NCI-H446 treated with DMSO at 0.1 percent for 48 hours (cell line): ENCODE results near the gene TGFB1.

ENCODE experiments used
- DNase-seq: peaks from one replicate; lab custom pipeline; 2025; lab: John Stamatoyannopoulos, UW

TGFB1 gene

DNA sequence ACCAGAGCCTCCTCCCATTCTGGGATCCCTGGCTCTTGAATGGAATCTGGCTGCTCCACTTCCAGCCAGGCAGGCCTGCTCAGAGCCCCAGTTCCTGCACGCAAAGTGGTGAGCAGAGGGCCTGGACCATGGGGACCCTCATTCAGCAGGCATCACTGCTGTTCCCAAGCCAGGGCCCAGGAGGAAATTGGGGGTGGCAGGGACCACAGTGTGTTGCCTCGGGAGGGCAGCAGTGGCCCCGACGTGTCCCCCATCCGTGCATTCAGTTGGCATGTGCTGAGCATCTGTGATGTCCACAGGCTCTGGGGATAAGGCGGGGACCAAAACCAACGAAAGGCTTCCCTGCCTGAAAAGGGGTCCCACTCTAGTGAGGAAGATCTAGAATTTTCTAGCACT lies 32.5 kb downstream of the TGFB1 start:
- no peak for DNase-seq

DNA sequence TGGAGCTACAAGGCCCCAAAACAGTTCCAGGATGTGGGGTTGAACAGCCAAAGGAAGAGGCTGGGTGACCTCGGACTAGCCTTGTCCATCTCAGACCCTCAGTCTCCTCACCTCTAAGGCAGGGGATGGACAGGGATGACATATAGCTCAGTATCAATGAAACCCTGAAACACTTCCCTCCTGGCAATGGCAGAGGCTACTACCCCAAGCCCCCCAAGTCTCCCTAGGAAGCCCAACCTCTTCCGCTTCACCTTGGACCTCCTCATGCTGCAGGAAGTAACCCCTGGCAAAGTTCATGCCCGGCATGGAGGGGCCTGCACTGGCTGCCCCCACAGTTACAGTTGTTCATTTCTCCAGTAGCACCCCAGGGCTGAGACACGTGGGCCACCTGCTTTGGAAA lies 33.2 kb downstream of the TGFB1 start:
- no peak for DNase-seq

DNA sequence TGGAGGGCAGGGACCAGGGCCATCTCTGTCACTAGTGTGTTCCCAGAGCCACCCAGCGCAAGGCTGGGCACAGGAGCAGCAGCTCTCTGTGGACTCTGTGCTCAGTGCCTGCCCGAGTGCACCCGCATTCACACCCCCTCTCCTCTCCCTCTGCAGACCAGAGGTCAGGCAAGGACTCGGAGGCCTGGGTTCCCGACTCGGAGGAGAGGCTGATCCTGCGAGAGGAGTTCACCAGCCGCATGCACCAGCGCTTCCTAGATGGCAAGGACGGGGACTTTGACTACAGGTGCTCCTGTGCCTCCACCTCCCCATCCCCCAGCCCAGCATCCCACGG lies 33.6 kb downstream of the TGFB1 start:
- no peak for DNase-seq

DNA sequence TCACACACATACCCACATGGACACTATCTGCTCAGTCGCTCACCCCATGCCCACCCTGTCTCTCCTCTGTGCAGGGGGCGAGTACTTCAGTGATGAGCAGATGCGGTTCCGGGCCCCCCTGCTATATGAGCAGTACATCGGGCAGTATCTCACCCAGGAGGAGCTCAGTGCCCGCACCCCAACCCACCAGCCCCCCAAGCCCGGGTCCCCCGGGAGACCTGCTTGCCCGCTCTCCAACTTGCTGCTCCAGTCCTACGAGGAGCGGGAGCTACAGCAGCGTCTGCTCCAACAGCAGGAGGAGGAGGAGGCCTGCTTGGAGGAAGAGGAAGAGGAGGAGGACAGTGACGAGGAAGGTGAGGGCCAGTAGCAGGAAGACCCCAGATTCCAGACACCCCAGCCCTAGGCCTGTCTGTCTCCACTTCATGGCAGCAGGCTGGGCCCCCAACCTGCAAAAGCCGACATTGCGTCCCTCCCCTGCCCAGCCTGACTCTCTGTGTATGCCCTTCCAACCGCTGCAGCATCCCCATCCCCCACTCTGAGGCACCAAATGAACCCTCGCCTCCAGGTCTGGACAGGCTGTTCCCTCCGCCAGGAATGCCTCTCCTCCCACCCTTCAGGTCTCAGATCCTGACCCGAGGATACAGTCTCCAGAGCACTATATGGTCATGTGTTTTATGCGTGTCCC lies 34.1 kb downstream of the TGFB1 start:
- DNase-seq: no peak

DNA sequence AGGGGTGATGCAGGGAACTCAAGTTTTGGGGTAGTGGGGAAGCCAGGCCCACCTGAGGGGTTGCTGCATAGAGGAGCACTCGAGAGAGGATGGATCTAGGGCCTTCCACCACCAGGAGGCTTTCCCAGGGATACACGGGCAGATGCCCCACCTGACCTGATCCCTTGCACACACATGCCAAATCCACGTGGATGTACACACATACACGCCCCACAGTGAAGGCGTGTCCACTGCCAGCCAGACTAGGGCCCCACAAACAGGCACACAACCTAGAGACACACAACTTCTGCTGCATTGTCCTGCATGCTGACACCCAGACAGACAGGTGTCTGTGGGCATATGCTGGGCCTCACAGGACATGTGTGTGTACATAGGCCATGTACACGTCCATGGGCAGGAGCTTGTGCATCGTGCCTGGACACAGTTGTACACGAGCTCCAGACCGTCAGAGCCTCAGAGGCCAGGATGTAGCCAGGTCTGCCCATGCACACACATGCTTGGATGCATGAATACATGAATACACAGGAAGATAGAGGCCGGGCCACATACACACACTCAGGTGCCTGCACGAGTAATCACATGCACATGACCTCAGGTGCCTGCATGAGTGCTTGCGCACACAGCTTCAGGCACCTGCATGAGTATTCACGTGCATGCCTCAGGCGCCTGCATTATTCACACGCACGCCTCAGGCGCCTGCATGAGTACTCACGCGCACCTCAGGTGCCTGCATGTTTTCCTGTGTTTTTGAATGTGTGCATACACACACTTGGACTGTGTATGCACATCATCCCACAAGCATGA lies 34.8 kb downstream of the TGFB1 start:
- no peak for DNase-seq

DNA sequence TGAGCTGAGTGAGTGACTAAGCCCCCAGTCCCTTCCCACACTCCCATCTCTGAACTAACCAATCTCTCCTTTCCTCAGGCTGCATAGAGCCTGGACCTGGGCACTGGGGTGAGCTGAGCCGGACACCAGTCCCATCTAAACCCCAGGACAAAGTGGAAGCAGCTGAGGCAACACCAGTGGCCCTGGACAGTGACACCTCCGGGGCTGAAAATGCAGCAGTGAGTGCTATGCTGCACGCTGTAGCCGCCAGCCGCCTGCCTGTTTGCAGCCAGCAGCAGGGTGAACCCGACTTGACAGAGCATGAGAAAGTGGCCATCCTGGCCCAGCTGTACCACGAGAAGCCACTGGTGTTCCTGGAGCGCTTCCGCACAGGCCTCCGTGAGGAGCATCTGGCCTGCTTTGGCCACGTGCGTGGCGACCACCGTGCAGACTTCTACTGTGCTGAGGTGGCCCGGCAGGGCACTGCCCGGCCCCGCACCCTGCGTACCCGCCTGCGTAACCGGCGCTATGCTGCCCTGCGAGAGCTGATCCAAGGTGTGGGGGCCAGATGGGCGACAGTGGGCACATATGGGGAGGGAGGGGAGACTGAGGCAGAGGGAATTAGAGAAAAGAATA lies 37.3 kb downstream of the TGFB1 start:
- DNase-seq: no peak

DNA sequence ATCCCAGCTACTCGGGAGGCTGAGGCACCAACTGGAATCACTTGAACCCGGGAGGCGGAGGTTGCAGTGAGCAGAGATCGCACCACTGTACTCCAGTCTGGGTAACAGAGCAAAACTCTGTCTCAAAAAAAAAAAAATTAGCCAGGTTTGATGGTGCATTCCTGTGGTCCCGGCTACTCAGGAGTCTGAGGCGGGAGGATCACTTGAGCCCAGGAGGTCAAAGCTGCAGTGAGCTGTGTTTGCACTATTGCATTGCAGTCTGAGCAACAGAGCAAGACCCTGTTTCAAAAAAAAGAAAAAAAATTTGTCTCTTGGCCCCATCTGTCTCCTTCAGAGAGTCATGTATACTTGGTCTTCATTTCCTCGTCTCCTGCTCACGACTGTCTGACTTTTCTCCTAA lies 42.1 kb downstream of the TGFB1 start:
- no peak for DNase-seq

DNA sequence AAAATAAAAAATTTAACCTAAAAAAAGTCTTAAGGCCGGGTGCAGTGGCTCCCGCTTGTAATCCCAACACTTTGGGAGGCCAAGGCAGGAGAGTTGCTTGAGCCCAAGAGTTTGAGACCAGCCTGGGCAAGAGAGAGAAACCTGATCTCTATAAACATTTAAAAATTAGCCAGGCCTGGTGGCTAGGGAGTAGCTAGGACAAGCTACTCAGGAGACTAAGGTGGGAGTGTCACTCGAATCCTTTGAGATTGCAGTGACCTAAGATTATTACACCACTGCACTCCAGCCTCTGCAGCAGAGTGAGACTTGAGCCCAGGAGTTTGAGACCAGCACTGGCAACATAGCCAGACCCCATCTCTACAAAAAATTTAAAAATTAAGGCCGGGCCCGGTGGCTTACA lies 42.6 kb downstream of the TGFB1 start:
- no peak for DNase-seq

DNA sequence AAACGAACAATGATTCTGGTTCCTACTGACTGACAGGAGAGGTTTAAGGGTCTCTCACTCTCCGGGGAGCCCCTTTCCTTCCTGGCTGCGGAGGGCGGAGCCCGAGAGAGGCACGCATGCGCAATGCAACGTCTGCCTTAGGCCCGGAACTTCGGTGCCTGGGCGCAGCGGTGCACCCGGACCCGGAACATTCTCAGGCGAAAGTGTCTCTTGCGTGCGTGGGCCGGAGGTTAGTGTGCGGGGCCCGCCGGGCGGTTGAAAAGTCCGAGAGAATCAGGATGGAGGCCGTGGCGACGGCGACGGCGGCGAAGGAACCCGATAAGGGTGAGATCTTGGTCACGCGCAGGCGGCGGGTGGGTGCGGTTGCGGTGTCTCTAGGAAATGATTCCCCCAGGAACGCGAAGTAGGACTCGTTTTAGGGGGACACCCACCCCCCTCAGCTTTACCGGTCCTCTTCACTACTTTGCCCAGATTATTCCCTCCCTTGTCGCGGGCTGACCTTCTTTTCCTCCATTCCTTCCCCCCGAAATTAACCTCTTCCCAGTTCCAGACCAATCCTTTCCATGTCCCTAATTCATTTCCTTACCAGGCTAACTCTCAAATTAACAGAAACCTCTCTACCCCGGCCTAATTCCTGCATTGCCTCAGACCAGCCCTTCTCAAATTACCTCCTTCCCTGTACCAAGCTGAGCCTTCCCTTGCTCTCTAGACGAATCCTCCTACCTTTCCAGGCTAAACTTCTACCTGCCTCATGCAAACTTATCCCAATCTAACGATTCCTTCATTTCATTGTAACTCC lies 43.5 kb downstream of the TGFB1 start, which contains the start of gene CCDC97:
Gene CCDC97 (plus strand): TSS at position 140 of the 799 bp plus-strand sequence. CDS start 139 bp downstream, at position 279.
- DNase-seq: peak; percentile 80

DNA sequence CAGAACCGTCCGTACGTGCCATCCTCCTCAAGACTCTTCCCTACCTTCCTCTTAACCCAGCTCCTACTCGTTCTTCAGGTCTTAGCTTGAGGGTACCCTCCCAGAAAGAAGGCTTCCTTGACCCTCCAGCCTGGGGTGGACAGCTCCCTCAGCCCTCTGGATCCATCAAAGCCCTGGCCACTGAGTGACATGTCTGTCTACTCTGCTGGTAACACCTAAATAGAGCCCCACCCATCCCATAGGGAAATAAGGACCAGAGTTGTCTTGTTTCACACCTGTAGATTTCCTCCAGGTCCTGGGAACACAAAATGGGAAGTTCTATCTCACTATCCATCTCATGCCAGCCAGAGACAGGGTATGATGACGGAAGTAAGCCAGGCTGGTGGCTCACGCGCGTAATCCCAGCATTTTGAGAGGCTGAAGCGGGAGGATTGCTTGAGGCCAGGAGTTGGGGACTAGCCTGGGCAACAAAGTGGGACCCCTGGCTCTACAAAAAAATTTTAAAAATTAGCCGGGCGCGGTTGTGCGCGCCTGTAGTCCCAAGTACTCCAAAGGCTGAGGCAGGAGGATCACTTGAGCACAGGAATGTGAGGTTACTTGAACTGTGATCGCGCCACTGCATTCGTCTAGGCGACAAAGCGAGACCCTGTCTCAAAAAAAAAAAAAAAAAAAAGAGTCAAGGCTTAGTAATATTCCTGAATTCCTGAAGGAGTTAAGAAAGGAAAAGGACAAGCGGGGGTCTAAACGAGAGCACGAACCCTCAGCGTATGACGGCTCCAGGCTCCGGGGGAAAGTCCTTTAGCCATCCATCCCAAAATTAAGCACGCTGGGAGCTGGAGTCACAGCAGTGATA lies 44.3 kb downstream of the TGFB1 start:
- DNase-seq: no peak

DNA sequence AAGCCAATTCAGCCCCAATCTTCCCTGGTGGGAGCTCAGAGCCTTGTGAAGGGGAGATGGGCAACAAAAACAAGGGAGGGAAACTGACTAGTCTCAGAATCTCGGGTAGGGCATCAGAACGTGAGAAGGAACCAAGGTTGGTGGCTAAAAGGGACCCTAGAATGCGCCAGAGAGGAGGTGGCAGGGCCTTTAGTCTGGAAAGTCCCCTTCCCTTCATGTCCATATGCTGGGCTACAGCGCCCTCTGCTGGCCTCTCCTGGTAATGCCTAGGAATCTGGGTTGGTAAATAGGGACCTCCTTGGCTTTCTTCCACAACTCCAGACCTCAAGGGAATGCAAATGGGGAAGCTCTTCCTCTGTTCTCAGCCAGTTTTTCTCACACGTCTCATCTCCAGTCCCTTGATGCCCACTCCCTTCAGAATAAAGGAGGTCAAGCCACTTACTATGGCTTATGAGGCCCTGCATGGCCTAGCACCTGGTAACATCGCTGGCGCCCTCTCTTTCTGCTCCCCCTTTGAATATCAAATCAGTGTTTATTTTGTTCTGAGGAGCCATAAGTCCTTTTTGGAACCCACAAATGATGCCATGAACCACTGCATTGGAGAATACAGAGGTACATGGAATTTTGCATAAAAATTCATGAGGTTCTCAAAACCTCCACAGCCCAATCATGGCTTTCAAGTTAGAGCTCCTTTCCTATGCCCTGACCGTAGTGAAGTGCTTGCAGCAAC lies 45.1 kb downstream of the TGFB1 start:
- DNase-seq: peak; percentile 61

DNA sequence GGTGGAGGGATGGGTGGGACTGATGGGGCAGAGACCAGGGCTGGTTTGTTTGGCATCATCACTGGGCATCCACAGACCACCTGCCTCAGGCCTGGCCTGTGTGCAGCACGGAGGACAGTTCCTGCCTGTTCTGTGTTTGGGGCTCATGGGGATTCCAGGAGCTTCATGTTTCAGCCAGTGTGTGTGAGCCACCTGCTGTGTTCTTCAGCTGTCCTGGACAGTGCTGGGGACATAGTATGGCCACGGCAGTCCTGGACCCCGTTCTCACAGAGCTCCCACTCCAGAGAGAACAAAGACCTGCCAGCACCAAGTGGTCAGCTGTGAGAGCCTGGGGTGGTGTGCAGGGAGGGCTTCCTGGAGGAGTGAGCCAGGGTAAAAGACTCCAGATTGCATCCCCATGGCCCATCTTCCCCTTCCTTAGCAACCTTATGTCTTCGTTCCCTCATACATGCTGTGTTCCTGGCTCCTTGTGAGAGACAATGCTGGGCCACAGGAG lies 45.7 kb downstream of the TGFB1 start:
- DNase-seq: no peak

DNA sequence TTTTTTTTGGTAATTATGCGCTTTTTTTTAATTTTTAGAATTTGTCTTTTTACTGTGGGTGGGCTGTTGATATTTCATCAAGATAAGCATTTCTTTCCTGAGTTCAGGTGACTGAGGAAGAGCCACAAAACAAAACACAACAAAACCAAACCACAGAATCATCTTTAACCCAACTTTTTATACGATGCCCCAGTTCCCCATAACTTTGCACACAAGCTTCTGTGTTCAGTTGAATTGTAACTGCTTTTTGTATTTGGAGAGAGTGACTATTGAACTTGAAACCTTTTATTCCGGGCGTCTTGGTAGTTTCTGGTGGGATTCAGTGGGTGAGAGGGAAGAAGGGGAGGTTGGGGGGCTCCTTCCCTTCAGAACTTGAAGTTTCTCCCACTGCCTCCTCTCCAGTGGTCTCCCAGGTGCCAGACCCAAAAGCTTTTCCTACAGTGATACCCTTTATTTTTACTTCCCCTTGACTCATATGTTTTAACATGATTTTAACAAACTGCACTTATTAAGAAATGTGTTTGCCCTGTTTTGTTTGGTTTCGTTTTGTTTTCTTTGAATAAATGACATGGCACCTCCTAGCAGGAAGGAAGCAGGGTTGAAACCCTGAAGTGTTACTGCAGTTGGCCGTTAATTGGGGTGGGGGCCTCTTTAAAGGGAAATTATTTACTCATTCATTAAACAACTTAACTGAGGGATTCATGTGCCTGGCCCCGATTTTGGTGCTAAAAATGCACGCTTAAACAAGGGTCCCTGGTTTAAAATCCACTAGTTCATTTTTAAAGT lies 46.4 kb downstream of the TGFB1 start:
- no peak for DNase-seq

DNA sequence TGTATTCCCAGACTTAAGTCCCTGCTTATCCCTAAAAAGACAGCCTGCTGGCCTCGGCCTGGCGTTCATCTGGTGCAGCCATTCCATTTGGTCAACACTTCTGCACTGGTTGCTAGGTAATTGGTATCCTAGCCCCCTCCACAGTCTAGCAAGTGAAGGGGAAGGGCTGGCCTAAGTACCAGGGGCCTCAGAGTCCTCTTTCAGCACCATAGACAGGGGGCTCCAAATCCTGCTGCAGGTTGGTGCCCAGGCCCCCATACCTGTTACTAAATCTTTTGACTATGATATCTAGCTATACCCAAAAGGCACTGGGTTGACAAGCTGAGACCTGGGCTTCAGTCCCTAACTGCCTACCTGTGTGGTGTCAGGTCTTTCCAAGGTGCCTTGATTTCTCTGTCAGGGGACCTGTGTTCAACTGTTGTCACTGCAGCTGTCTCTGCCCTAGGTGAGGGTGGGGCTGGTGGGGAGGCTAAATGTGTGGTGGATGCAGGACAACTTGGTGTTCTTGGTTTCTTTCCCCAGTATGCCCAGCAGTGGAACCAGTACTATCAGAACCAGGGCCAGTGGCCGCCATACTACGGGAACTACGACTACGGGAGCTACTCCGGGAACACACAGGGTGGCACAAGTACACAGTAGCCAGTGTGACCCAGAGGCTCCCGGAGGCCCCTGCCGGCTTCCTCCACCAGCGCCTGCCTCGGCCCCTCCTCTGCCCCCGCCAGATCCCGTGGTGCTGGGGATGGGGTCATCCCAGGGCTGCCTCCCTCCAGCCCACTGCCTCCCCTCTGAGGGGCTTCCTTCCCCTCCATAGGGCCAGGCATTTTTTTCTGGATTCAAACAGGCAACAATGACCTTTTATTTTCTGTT lies 47.6 kb downstream of the TGFB1 start:
- no peak for DNase-seq

DNA sequence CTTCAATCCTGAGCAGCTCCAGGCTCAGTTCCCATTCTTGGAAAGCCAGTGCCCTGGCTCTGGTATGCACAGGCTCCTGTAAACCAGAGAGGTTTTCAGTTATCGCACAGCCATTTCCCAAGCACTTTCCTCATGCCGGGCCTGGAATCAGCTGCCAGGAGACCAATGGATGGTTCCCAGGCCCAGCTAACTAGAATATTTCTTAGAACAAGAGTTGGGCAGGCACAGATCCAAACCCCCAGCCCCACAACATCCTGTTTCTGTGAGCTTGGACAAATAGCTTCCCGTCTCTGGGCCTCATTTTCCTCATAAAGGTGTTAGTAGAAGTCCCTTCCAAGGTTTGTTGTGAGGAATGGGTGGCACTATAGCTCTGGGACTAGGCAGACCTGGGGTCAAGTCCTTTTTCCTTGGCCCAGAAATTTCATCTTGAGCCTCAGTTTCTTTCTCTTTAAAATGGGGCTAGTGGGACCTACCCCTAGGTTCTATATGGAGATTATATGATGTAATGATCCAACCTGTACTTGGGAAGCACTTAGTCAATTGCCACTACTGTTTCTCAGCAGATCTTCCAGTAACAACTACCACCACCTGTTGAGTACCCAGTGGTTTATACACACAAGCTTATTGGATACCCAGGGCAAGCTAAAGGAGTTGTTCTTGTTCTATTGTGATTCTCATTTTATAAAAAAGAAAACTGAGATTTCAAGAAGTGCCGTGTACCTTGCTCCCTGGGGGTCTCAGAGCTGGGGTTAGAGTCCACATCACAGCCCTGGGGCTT lies 48.8 kb downstream of the TGFB1 start:
- DNase-seq: no peak

DNA sequence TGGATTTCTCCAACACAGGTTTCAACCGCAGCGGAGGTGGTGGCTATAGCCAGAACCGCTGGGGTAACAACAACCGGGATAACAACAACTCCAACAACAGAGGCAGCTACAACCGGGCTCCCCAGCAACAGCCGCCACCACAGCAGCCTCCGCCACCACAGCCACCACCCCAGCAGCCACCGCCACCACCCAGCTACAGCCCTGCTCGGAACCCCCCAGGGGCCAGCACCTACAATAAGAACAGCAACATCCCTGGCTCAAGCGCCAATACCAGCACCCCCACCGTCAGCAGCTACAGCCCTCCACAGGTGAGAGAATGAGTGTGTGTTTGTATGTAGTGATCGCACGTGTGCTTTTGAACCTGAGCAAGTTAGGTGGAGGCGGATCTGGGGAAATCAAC lies 49.8 kb downstream of the TGFB1 start:
- no peak for DNase-seq

DNA sequence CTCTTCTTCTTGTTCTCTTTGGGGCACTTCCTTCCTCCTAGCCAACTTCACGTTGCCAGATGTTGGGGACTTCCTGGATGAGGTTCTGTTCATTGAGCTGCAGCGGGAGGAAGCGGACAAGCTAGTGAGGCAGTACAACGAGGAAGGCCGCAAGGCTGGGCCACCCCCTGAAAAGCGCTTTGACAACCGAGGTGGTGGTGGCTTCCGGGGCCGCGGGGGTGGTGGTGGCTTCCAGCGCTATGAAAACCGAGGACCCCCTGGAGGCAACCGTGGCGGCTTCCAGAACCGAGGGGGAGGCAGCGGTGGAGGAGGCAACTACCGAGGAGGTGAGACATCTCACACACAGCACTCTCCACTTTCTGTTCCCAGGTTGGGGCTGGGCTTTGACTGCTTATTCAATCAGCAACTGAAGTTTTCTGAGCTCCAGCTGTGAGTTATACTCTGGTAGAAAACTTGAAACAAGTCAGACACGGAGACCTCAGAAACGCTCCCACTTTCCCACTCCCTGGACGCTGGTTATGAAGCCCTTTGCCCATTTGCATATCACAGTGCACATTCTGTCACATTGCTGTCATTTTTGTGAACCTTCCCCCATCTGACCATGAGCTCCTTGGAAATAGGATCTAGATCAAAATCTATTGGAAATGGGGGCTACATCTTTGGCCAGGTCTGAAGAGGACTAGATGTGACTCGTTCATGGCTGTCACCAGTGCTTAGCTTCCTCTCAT lies 50.9 kb downstream of the TGFB1 start:
- no peak for DNase-seq
